HepG2 (cell line): ENCODE data around the gene MTHFD1L. TPM values are rescaled to one million over a fixed set of nuclear protein-coding genes. Genes with fewer than 3 reads are reported as not detected.
A peak's percentile ranks its signal among the peaks of the same experiment; 100 is the strongest.

ENCODE experiments used
- CENPT ChIP-seq: sonication (generic); formaldehyde crosslinking; IDR thresholded peaks from 2 replicates; pipeline ENCODE4 v1.8.0; 2022; ENCODE audit warnings: low read depth, mild to moderate bottlenecking, moderate library complexity, missing genetic modification reagents
- ESRRA ChIP-seq: sonication (generic); formaldehyde crosslinking; IDR thresholded peaks from 2 replicates; pipeline ENCODE4 v1.5.1; 2020; ENCODE audit warnings: mild to moderate bottlenecking, low read depth, missing genetic modification reagents
- HDAC1 ChIP-seq: sonication (generic); formaldehyde crosslinking; IDR thresholded peaks from 2 replicates; pipeline ENCODE4 v1.5.1; 2020; ENCODE audit warnings: mild to moderate bottlenecking, missing genetic modification reagents
- HOXA3 ChIP-seq: sonication (generic); formaldehyde crosslinking; IDR thresholded peaks from 2 replicates; pipeline ENCODE4 v1.5.0; 2020; ENCODE audit warnings: missing genetic modification reagents
- HOXD1 ChIP-seq: sonication (generic); formaldehyde crosslinking; IDR thresholded peaks from 2 replicates; pipeline ENCODE4 v1.5.0; 2020; ENCODE audit warnings: missing genetic modification reagents
- MIER3 ChIP-seq: IDR thresholded peaks from 2 replicates; pipeline ENCODE4 v1.6.1; 2016; ENCODE audit warnings: missing compliant biosample characterization, borderline replicate concordance
- NR2F1 ChIP-seq, 2 experiments: fragments of 450-650 bp in 1 of 2; formaldehyde crosslinking in 1 of 2; IDR thresholded peaks; 2 replicates each; pipeline versions ENCODE4 v1.5.0 to v1.6.1; 2016 to 2020; ENCODE audit warnings: mild to moderate bottlenecking in 1 of 2, missing compliant biosample characterization in 1 of 2, missing genetic modification reagents in 1 of 2, moderate library complexity in 1 of 2
- RORA ChIP-seq: sonication (generic); formaldehyde crosslinking; IDR thresholded peaks from 2 replicates; pipeline ENCODE4 v1.5.0; 2020; ENCODE audit warnings: mild to moderate bottlenecking, missing genetic modification reagents, moderate library complexity
- TBX2 ChIP-seq: sonication (generic); formaldehyde crosslinking; IDR thresholded peaks from 2 replicates; pipeline ENCODE4 v1.5.0; 2020; ENCODE audit warnings: missing genetic modification reagents, mild to moderate bottlenecking, borderline replicate concordance
- TEAD2 ChIP-seq: sonication (generic); formaldehyde crosslinking; IDR thresholded peaks from 2 replicates; pipeline ENCODE4 v1.9.0; 2021; ENCODE audit warnings: missing genetic modification reagents
- ZNF234 ChIP-seq: sonication (generic); formaldehyde crosslinking; conservative IDR thresholded peaks from 2 replicates; pipeline ENCODE4 v1.5.1; 2020; ENCODE audit warnings: mild to moderate bottlenecking, missing genetic modification reagents
- ZNF441 ChIP-seq: sonication (generic); formaldehyde crosslinking; IDR thresholded peaks from 2 replicates; pipeline ENCODE4 v1.7.0; 2021; ENCODE audit warnings: missing genetic modification reagents, borderline replicate concordance
- ZNF547 ChIP-seq: sonication (generic); formaldehyde crosslinking; IDR thresholded peaks from 2 replicates; pipeline ENCODE4 v1.5.1; 2020; ENCODE audit warnings: mild to moderate bottlenecking, missing genetic modification reagents
- ZNF639 ChIP-seq: conservative IDR thresholded peaks from 2 replicates; pipeline ENCODE4 v1.6.1; 2018; ENCODE audit warnings: missing genetic modification reagents
- ZNF740 ChIP-seq: sonication (generic); formaldehyde crosslinking; IDR thresholded peaks from 2 replicates; pipeline ENCODE4 v1.4.0; 2020; ENCODE audit warnings: missing genetic modification reagents
- ZSCAN5A ChIP-seq: sonication (generic); formaldehyde crosslinking; IDR thresholded peaks from 2 replicates; pipeline ENCODE4 v1.8.0; 2022; ENCODE audit warnings: mild to moderate bottlenecking, missing genetic modification reagents, borderline replicate concordance
- polyA plus RNA-seq, 8 experiments: library from polyadenylated mRNA; depleted of rRNA in 3 of 8; stranded (reverse) in 7 of 8; unstranded in 1 of 8; fragments of >200 nt; fragmentation: Illumina TruSeq in 4 of 8; extraction: Trizol in 4 of 8; gene quantifications; 2 replicates each; pipeline versions ENCODE4 v1.2.1 to v1.2.3, GENCODE V29; 2011 to 2016; ENCODE audit warnings: low read depth in 4 of 8, missing spikeins in 1 of 8, mixed read lengths in 1 of 8; ENCODE audit not compliant: insufficient read depth in 1 of 8
- total RNA-seq, 5 experiments: library from RNA; depleted of rRNA; stranded (reverse); fragments of >200 nt; fragmentation: Illumina TruSeq; extraction: Trizol; gene quantifications; 2 replicates each; pipeline ENCODE4 v1.2.3, GENCODE V29; 2016; ENCODE audit warnings: low read depth in 1 of 5

MTHFD1L gene
- total and polyA plus RNA-seq, 2 of the 13 experiments (the other 11 are each of a cell fraction or from before 2014, with no cell fraction given) = 24.0 to 39.6 TPM

- TF ChIP-seq ZSCAN5A (CRISPR knock-in tag) (no peak), ZNF234 (no peak), RORA (CRISPR knock-in tag) (no peak), ZNF639 (no peak), ZNF441 (no peak), CENPT (CRISPR knock-in tag) (no peak), MIER3 (no peak), TBX2 (peak; percentile 24; the same call in 1 of the 2 replicates), TEAD2 (CRISPR knock-in tag) (no peak), ESRRA (CRISPR knock-in tag) (no peak), HOXA3 (CRISPR knock-in tag) (no peak), NR2F1 (CRISPR knock-in tag; IDR thresholded peaks at IDR 0.05) (no peak), HOXD1 (CRISPR knock-in tag) (no peak), ZNF740 (CRISPR knock-in tag) (no peak), ZNF547 (CRISPR knock-in tag) (no peak), HDAC1 (CRISPR knock-in tag) (no peak)
Measured at GRCh38 chr6:151069641-151070040, 204.1 kb downstream of the MTHFD1L start (continued).
